ENCODE results near the gene TBCD.

- TF ChIP-seq ZNF121 (CRISPR knock-in tag; IDR thresholded peaks at IDR 0.05) (no peak), NR2C2 (CRISPR knock-in tag; IDR thresholded peaks at IDR 0.05) (no peak), CTCF (IDR thresholded peaks at IDR 0.05) (no peak), ETV6 (CRISPR knock-in tag; IDR thresholded peaks at IDR 0.05) (no peak), FOXJ3 (CRISPR knock-in tag; IDR thresholded peaks at IDR 0.05; ENCODE audit: borderline replicate concordance) (no peak), HMGA2 (CRISPR knock-in tag; IDR thresholded peaks at IDR 0.05) (no peak), CREM (CRISPR knock-in tag; IDR thresholded peaks at IDR 0.05) (no peak), CREB1 (CRISPR knock-in tag; IDR thresholded peaks at IDR 0.05) (no peak), KAT7 (CRISPR knock-in tag; IDR thresholded peaks at IDR 0.05; ENCODE audit: borderline replicate concordance) (no peak), NFYB (CRISPR knock-in tag; conservative IDR thresholded peaks at IDR 0.05; ENCODE audit: low read depth) (no peak), ARID4B (CRISPR knock-in tag; IDR thresholded peaks at IDR 0.05; ENCODE audit: borderline replicate concordance) (no peak)
- TF ChIP-seq, protein P1, sequence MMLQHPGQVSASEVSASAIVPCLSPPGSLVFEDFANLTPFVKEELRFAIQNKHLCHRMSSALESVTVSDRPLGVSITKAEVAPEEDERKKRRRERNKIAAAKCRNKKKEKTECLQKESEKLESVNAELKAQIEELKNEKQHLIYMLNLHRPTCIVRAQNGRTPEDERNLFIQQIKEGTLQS (CRISPR knock-in tag; conservative IDR thresholded peaks at IDR 0.05): no peak
- TF ChIP-seq, protein P2, sequence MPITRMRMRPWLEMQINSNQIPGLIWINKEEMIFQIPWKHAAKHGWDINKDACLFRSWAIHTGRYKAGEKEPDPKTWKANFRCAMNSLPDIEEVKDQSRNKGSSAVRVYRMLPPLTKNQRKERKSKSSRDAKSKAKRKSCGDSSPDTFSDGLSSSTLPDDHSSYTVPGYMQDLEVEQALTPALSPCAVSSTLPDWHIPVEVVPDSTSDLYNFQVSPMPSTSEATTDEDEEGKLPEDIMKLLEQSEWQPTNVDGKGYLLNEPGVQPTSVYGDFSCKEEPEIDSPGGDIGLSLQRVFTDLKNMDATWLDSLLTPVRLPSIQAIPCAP (CRISPR knock-in tag; IDR thresholded peaks at IDR 0.05): no peak
- TF ChIP-seq, protein P3, sequence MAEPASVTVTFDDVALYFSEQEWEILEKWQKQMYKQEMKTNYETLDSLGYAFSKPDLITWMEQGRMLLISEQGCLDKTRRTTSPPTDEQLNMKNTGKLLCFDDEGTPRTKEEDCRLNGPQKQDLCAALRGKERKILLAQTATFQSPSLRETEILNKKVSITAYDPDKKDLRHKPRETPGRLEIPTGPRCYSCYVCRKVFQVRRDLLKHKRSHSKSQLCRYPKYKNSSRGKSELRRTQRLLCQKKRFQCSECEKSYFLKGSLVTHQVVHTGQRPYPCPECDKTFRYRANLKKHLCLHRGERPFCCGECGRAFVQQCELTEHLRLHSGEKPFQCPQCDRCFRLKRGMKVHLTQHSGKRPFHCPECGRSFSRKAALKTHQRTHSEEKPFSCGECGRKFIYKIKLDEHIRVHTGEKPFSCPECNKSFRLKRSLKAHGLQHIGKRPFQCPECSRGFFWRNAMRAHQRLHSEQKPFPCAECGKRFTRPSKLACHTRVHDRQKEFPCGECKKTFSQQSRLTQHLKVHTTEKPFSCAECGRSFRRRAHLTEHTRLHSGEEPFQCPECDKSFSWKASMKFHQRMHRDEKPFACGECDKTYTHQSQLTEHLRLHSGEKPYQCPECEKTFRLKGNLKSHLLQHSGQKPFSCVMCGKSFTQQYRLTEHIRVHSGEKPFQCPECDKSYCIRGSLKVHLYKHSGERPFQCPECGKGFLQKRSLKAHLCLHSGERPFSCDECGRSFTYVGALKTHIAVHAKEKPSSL (CRISPR knock-in tag; conservative IDR thresholded peaks at IDR 0.05): no peak
These were observed 172.3 kb downstream of the TBCD start for GRCh38 chr17:82924214-82924613.
